GM12878 (cell line): ENCODE data around the gene TRPC6. TPM values are rescaled to one million over a fixed set of nuclear protein-coding genes. Genes with fewer than 3 reads are reported as not detected.

Experiments used
- ATAC-seq: fragments of 200-7000 bp; cut with Tn5 transposase; 3 replicates; pipeline ENCODE4 v1.9.1; 2020; ENCODE audit warnings: mild to moderate bottlenecking, moderate library complexity
- BruUV-seq: library from RNA; stranded (reverse); fragments of 400-500 nt; replicated peaks from 2 replicates; lab custom pipeline; 2021; lab: Mats Ljungman, UMichigan
- CTCF ChIA-PET: fragments of 300-600 bp; sonication (Branson Sonifier 250); formaldehyde crosslinking; extraction: SDS; loops from one replicate; lab custom pipeline; 2021; ENCODE audit warnings: inconsistent platforms; lab: Yijun Ruan, JAX
- POLR2A ChIA-PET: fragments of 350-600 bp; formaldehyde crosslinking; extraction: SDS; loops from one replicate; lab custom pipeline; 2021; ENCODE audit warnings: inconsistent platforms; lab: Charles Lee
- RAD21 ChIA-PET: fragments of 300-600 bp; sonication (Branson Sonifier 250); formaldehyde crosslinking; loops from one replicate; lab custom pipeline; 2023; ENCODE audit warnings: antibody characterized with exemption; ENCODE audit not compliant: unreplicated experiment; lab: Charles Lee
- SMC1A ChIA-PET: fragments of 300-600 bp; sonication (Branson Sonifier 250); formaldehyde crosslinking; loops from one replicate; lab custom pipeline; 2023; ENCODE audit not compliant: unreplicated experiment, uncharacterized antibody; lab: Charles Lee
- DNase-seq: peaks from one replicate; pipeline ENCODE4 v3.0.0-alpha.2; 2011; ENCODE audit warnings: low read depth, low spot score
- FAIRE-seq: peaks from 3 replicates; lab custom pipeline; 2011; peaks lifted over from hg19 to GRCh38; lab: Jason Lieb, UNC
- H2AFZ ChIP-seq: 2 replicates; pipeline ENCODE4 v1.6.0; 2011; ENCODE audit warnings: low read depth, low read length, control low read depth; ENCODE audit not compliant: control insufficient read depth
- H3K27ac ChIP-seq: 2 replicates; pipeline ENCODE4 v1.5.1; 2011; ENCODE audit warnings: control low read depth; ENCODE audit not compliant: control insufficient read depth, insufficient read depth
- H3K27me3 ChIP-seq, 2 experiments: replicated peaks in 1 of 2; 2 replicates each; pipeline versions ENCODE4 v1.6.0 to v1.6.1; 2011; ENCODE audit warnings: low read length in 1 of 2; ENCODE audit not compliant: control insufficient read depth in 2 of 2, insufficient read depth in 2 of 2
- H3K36me3 ChIP-seq, 2 experiments: 2 replicates each; pipeline ENCODE4 v1.5.1; 2011; ENCODE audit warnings: low read length in 1 of 2; ENCODE audit not compliant: control insufficient read depth in 2 of 2, insufficient read depth in 2 of 2
- H3K4me1 ChIP-seq: 2 replicates; pipeline ENCODE4 v1.6.1; 2011; ENCODE audit warnings: mild to moderate bottlenecking, low read length, moderate library complexity, mixed read lengths; ENCODE audit not compliant: control insufficient read depth, insufficient read depth
- H3K4me2 ChIP-seq: 2 replicates; pipeline ENCODE4 v1.6.0; 2011; ENCODE audit warnings: control low read depth; ENCODE audit not compliant: control insufficient read depth, insufficient read depth
- H3K4me3 ChIP-seq: fragments of 200-600 bp; sonication (generic); 2 replicates; pipeline ENCODE4 v1.5.1; 2016
- H3K79me2 ChIP-seq: 2 replicates; pipeline ENCODE4 v1.6.0; 2011; ENCODE audit warnings: low read length; ENCODE audit not compliant: control insufficient read depth, insufficient read depth
- H3K9ac ChIP-seq: 2 replicates; pipeline ENCODE4 v1.8.0; 2011; ENCODE audit warnings: low read length, control low read depth, mixed read lengths; ENCODE audit not compliant: control insufficient read depth, insufficient read depth
- H3K9me3 ChIP-seq: replicated peaks from 3 replicates; pipeline ENCODE4 v1.5.1; 2011; ENCODE audit warnings: mild to moderate bottlenecking, low read length; ENCODE audit not compliant: control insufficient read depth, insufficient read depth
- H4K20me1 ChIP-seq: 2 replicates; pipeline ENCODE4 v1.6.0; 2011; ENCODE audit not compliant: control insufficient read depth, insufficient read depth
- BHLHE40 ChIP-seq, 2 experiments: fragments of 450-650 bp in 1 of 2; IDR thresholded peaks; 2 replicates each; pipeline ENCODE4 v1.6.1; 2011 to 2017; ENCODE audit warnings: low read depth in 2 of 2, borderline replicate concordance in 1 of 2, improper control_type of control experiment in 1 of 2, low read length in 1 of 2, mild to moderate bottlenecking in 1 of 2
- CEBPB ChIP-seq, 2 experiments: fragments of 150-350 bp in 1 of 2; IDR thresholded peaks; 2 replicates each; pipeline ENCODE4 v1.6.1; 2012 to 2014; ENCODE audit warnings: low read depth in 2 of 2, low read length in 2 of 2, borderline replicate concordance in 1 of 2, inconsistent platforms in 1 of 2
- HCFC1 ChIP-seq: fragments of 150-350 bp; IDR thresholded peaks from 2 replicates; pipeline ENCODE4 v1.6.1; 2014; ENCODE audit warnings: low read length
- PML ChIP-seq: IDR thresholded peaks from 2 replicates; pipeline ENCODE4 v1.6.1; 2012; ENCODE audit warnings: low read length, inconsistent platforms
- POLR2AphosphoS2 ChIP-seq: IDR thresholded peaks from 2 replicates; pipeline ENCODE4 v1.6.1; 2011; ENCODE audit warnings: low read depth, mild to moderate bottlenecking, low read length, improper control_type of control experiment, moderate library complexity
- RB1 ChIP-seq: fragments of 450-650 bp; formaldehyde crosslinking; IDR thresholded peaks from 2 replicates; pipeline ENCODE4 v1.6.1; 2017; ENCODE audit warnings: mild to moderate bottlenecking, borderline replicate concordance
- RELB ChIP-seq: fragments of 450-650 bp; IDR thresholded peaks from 2 replicates; pipeline ENCODE4 v1.6.1; 2017; ENCODE audit warnings: low read depth, mild to moderate bottlenecking, moderate library complexity
- SRF ChIP-seq, 2 experiments: IDR thresholded peaks; 2 replicates each; pipeline ENCODE4 v1.6.1; 2011; ENCODE audit warnings: low read depth in 2 of 2, low read length in 2 of 2, mild to moderate bottlenecking in 1 of 2, moderate library complexity in 1 of 2
- TARDBP ChIP-seq: IDR thresholded peaks from 2 replicates; pipeline ENCODE4 v1.6.1; 2016; ENCODE audit warnings: borderline replicate concordance
- ZBTB40 ChIP-seq: fragments of 450-650 bp; IDR thresholded peaks from 2 replicates; pipeline ENCODE4 v1.6.1; 2016; ENCODE audit warnings: mild to moderate bottlenecking, moderate library complexity, borderline replicate concordance
- ZNF24 ChIP-seq: fragments of 450-650 bp; IDR thresholded peaks from 2 replicates; pipeline ENCODE4 v1.6.1; 2017; ENCODE audit warnings: antibody characterized with exemption, mild to moderate bottlenecking
- WGBS: methylation state at CpG from one replicate; pipeline ENCODE4 v1.1.6; 2016; ENCODE audit warnings: low lambda C conversion rate; ENCODE audit not compliant: insufficient replicate concordance, insufficient coverage; ENCODE audit errors: missing lambda C conversion rate; 5-methylcytosine and 5-hydroxymethylcytosine counted together
- in situ Hi-C: fragments of 300-500 bp; cut with MboI; formaldehyde crosslinking; loops from 9 replicates; pipeline ENCODE4 v1.14.3; 2018; ENCODE audit warnings: mixed read lengths
- intact Hi-C: fragments of 100-400 bp; cut with micrococcal nuclease; formaldehyde crosslinking; loops from one replicate; pipeline ENCODE4 v1.14.2; 2022; ENCODE audit not compliant: unreplicated experiment
- polyA plus RNA-seq, 11 experiments: library from polyadenylated mRNA; depleted of rRNA in 4 of 11; unstranded in 6 of 11; stranded (reverse) in 5 of 11; fragments of >200 nt; fragmentation: Nextera tagmentation in 4 of 11; fragmentation: Illumina TruSeq in 1 of 11; extraction: Ambion mirVana in 4 of 11; extraction: Trizol in 1 of 11; gene quantifications; 1 replicate in 1 of 11; 2 replicates in 10 of 11; pipeline versions ENCODE4 v1.2.1 to v1.2.3, GENCODE V29; 2011 to 2016; ENCODE audit warnings: inconsistent platforms in 2 of 11, missing spikeins in 2 of 11, low read depth in 1 of 11
- total RNA-seq, 4 experiments: library from RNA; depleted of rRNA in 3 of 4; stranded (reverse); fragments of >200 nt in 3 of 4; fragmentation: Illumina TruSeq in 1 of 4; extraction: Trizol in 1 of 4; gene quantifications; 2 replicates each; pipeline versions ENCODE4 v1.2.1 to v1.2.3, GENCODE V29; 2013 to 2021

Gene TRPC6
- total and polyA plus RNA-seq, 10 of the 15 experiments (the other 5 are each of a cell fraction or from before 2014, with no cell fraction given), result not detected

- Histone ChIP-seq H2AFZ (no peak overlapping the region), H4K20me1 (no peaks in the 10 kb centered on the region), H3K4me3 (no peak overlapping the region), H3K4me1 (no peaks in the 10 kb centered on the region), H3K9me3 (no peaks in the 10 kb centered on the region), H3K4me2 (no peak overlapping the region), H3K9ac (no peak overlapping the region), H3K27me3 (no peaks in the 10 kb centered on the region), H3K27ac (no peak overlapping the region), H3K36me3 (no peaks in the 10 kb centered on the region), H3K79me2 (no peaks in the 10 kb centered on the region)
- 28% methylated on average over 2 of the region's 2 CpGs for WGBS
- ATAC-seq, result no peak
- TF ChIP-seq CEBPB (IDR thresholded peaks at IDR 0.05; ENCODE audit: borderline replicate concordance in 1 of 2, low read depth in 2 of 2, low read length in 2 of 2) (no peak), ZBTB40 (no peak), BHLHE40 (IDR thresholded peaks at IDR 0.05; ENCODE audit: borderline replicate concordance in 1 of 2, low read depth in 2 of 2, low read length in 1 of 2) (no peak), PML (no peak), SRF (IDR thresholded peaks at IDR 0.05; ENCODE audit: low read depth in 2 of 2, low read length in 2 of 2) (no peak), TARDBP (no peak), ZNF24 (no peak), HCFC1 (no peak), RB1 (no peak), RELB (no peak), POLR2AphosphoS2 (no peak)
- CTCF ChIA-PET, result no interaction called here
- in situ Hi-C loops, result no loop called here
- SMC1A ChIA-PET, result no interaction called here
- RAD21 ChIA-PET, result no interaction called here
- no peak for DNase-seq
- POLR2A ChIA-PET, result no interaction called here
- intact Hi-C loops, result no loop called here
- no peak for FAIRE-seq
- BruUV-seq, result no TSS peak
Observed at GRCh38 chr11:101487775-101488174, 96.0 kb downstream of the TRPC6 start.
